GM19328 (cell line): ENCODE measurements around the gene MFNG.

Experiments
- ATAC-seq: cut with Tn5 transposase; IDR thresholded peaks from one replicate; pipeline ENCODE4 v1.9.1; 2021; ENCODE audit warnings: mild to moderate bottlenecking, moderate library complexity; ENCODE audit not compliant: unreplicated experiment

The MFNG gene

GRCh38 chr22:37454857-37455686, 31.1 kb downstream of the MFNG start:
- no peak for ATAC-seq

GRCh38 chr22:37453696-37454095, 32.5 kb downstream of the MFNG start:
- ATAC-seq: no peak

- ATAC-seq: no peak
These were observed 35.0 kb downstream of the MFNG start for GRCh38 chr22:37451218-37451617.

- no peak for ATAC-seq
These were observed 36.7 kb downstream of the MFNG start for GRCh38 chr22:37449331-37450001.

GRCh38 chr22:37448516-37449127, 37.6 kb downstream of the MFNG start:
- ATAC-seq: no peak

GRCh38 chr22:37445501-37445900, 40.7 kb downstream of the MFNG start:
- no peak for ATAC-seq

GRCh38 chr22:37443977-37444376, 42.2 kb downstream of the MFNG start:
- ATAC-seq: no peak

GRCh38 chr22:37443086-37443485, 43.1 kb downstream of the MFNG start:
- no peak for ATAC-seq

- no peak for ATAC-seq
These were observed 43.6 kb downstream of the MFNG start for GRCh38 chr22:37442537-37442936.

- no peak for ATAC-seq
These were observed 44.0 kb downstream of the MFNG start for GRCh38 chr22:37442135-37442534.

GRCh38 chr22:37440875-37441274, 45.3 kb downstream of the MFNG start:
- ATAC-seq: no peak

- no peak for ATAC-seq
These were observed 46.8 kb downstream of the MFNG start for GRCh38 chr22:37439347-37439746.

GRCh38 chr22:37435970-37436603, 50.1 kb downstream of the MFNG start:
- no peak for ATAC-seq

GRCh38 chr22:37433786-37434185, 52.4 kb downstream of the MFNG start:
- ATAC-seq: no peak

GRCh38 chr22:37432708-37433054, 53.5 kb downstream of the MFNG start:
- ATAC-seq: no peak

- no peak for ATAC-seq
These were observed 54.1 kb downstream of the MFNG start for GRCh38 chr22:37431801-37432707.

- no peak for ATAC-seq
These were observed 54.8 kb downstream of the MFNG start for GRCh38 chr22:37431366-37431765.

GRCh38 chr22:37430941-37431340, 55.2 kb downstream of the MFNG start:
- no peak for ATAC-seq

- ATAC-seq: no peak
These were observed 57.3 kb downstream of the MFNG start for GRCh38 chr22:37428649-37429586.
